GM21447 (cell line): ENCODE data around the gene AKT1S1.
"Not testable (repeated sequence)": the region's sequence is repeated elsewhere in the genome, so short reads cannot be mapped to it uniquely, and the experiment has no call there.

Experiments used
- ATAC-seq: cut with Tn5 transposase; IDR thresholded peaks from one replicate; pipeline ENCODE4 v1.9.1; 2021; ENCODE audit not compliant: unreplicated experiment

The AKT1S1 gene

GRCh38 chr19:49877020-49877878 lies at the start of gene AKT1S1, which contains the start of gene TBC1D17:
AKT1S1 (minus strand) TSS chr19:49877355; CDS start chr19:49873295, 4,060 bp downstream.
TBC1D17 (plus strand) TSS chr19:49877702; CDS start chr19:49877724, 22 bp downstream.
- ATAC-seq = peak; percentile 53

GRCh38 chr19:49926515-49926914 lies 49.4 kb upstream of the AKT1S1 start:
- ATAC-seq = no peak

- no peak for ATAC-seq
These were observed 48.3 kb upstream of the AKT1S1 start for GRCh38 chr19:49925486-49925885.

GRCh38 chr19:49924881-49925210 lies 47.7 kb upstream of the AKT1S1 start:
- ATAC-seq = not testable (repeated sequence)

- no peak for ATAC-seq
These were observed 47.1 kb upstream of the AKT1S1 start for GRCh38 chr19:49924004-49924880.

GRCh38 chr19:49923055-49924003 lies 46.2 kb upstream of the AKT1S1 start:
- ATAC-seq = peak; percentile 33

- no peak for ATAC-seq
These were observed 45.0 kb upstream of the AKT1S1 start for GRCh38 chr19:49921871-49922795.

GRCh38 chr19:49920624-49921363 lies 43.6 kb upstream of the AKT1S1 start:
- no peak for ATAC-seq

GRCh38 chr19:49918089-49918488 lies 40.9 kb upstream of the AKT1S1 start:
- ATAC-seq = no peak

- ATAC-seq = no peak
These were observed 39.9 kb upstream of the AKT1S1 start for GRCh38 chr19:49916839-49917733.

- ATAC-seq = no peak
These were observed 38.1 kb upstream of the AKT1S1 start for GRCh38 chr19:49915271-49915670.

- no peak for ATAC-seq
These were observed 36.6 kb upstream of the AKT1S1 start for GRCh38 chr19:49913720-49914119.

GRCh38 chr19:49912965-49913685 lies 36.0 kb upstream of the AKT1S1 start:
- ATAC-seq = no peak

- ATAC-seq = no peak
These were observed 34.4 kb upstream of the AKT1S1 start for GRCh38 chr19:49911381-49912145.

GRCh38 chr19:49910179-49910578 lies 33.0 kb upstream of the AKT1S1 start:
- no peak for ATAC-seq
